GM23338 (cell line): ENCODE results near the gene TMEM37. TPM values are rescaled to one million over a fixed set of nuclear protein-coding genes. Genes with fewer than 3 reads are reported as not detected.
A peak's percentile ranks its signal among the peaks of the same experiment; 100 is the strongest.

ENCODE experiments used
- ATAC-seq: fragments of 200-7000 bp; cut with Tn5 transposase; 3 replicates; pipeline ENCODE4 v1.9.1; 2020
- DNase-seq: peaks from one replicate; pipeline ENCODE4 v3.0.0-alpha.2; 2015; ENCODE audit warnings: low spot score
- H2AFZ ChIP-seq: fragments of 200-600 bp; sonication (generic); 2 replicates; pipeline ENCODE4 v1.8.0; 2016; ENCODE audit warnings: antibody characterized with exemption, mild to moderate bottlenecking, moderate library complexity
- H3F3A ChIP-seq: fragments of 200-600 bp; sonication (generic); replicated peaks from 2 replicates; pipeline ENCODE4 v1.8.0; 2017; ENCODE audit warnings: antibody characterized with exemption, mixed run types, low read depth
- H3K27ac ChIP-seq: fragments of 200-600 bp; sonication (generic); 2 replicates; pipeline ENCODE4 v1.6.1; 2016; ENCODE audit warnings: low read depth
- H3K27me3 ChIP-seq: fragments of 200-600 bp; sonication (generic); 2 replicates; pipeline ENCODE4 v1.8.0; 2016; ENCODE audit warnings: mild to moderate bottlenecking, mixed run types, moderate library complexity; ENCODE audit not compliant: insufficient read depth
- H3K36me3 ChIP-seq: fragments of 200-600 bp; sonication (generic); 2 replicates; pipeline ENCODE4 v1.8.0; 2016; ENCODE audit warnings: mild to moderate bottlenecking; ENCODE audit not compliant: insufficient read depth
- H3K4me1 ChIP-seq: fragments of 200-600 bp; sonication (generic); 2 replicates; pipeline ENCODE4 v1.8.0; 2016; ENCODE audit warnings: mild to moderate bottlenecking, moderate library complexity; ENCODE audit not compliant: insufficient read depth
- H3K4me2 ChIP-seq: fragments of 200-600 bp; sonication (generic); 2 replicates; pipeline ENCODE4 v1.7.1; 2017; ENCODE audit warnings: mixed run types
- H3K4me3 ChIP-seq: fragments of 200-600 bp; sonication (generic); 2 replicates; pipeline ENCODE4 v1.6.1; 2016; ENCODE audit warnings: mixed run types
- H3K79me2 ChIP-seq: fragments of 200-600 bp; sonication (generic); replicated peaks from 2 replicates; pipeline ENCODE4 v1.8.0; 2017; ENCODE audit warnings: mild to moderate bottlenecking; ENCODE audit not compliant: insufficient read depth
- H3K9me2 ChIP-seq: fragments of 200-600 bp; sonication (generic); 2 replicates; pipeline ENCODE4 v1.8.0; 2017; ENCODE audit not compliant: insufficient read depth
- H4K20me1 ChIP-seq: fragments of 200-600 bp; sonication (generic); replicated peaks from 2 replicates; pipeline ENCODE4 v1.8.0; 2017; ENCODE audit warnings: mild to moderate bottlenecking; ENCODE audit not compliant: insufficient read depth
- H3K27ac Mint-ChIP-seq: 2 replicates; pipeline ENCODE4 v1.8.0; 2020; ENCODE audit warnings: inconsistent platforms, mild to moderate bottlenecking, moderate library complexity, mixed read lengths
- H3K27me3 Mint-ChIP-seq: 3 replicates; pipeline ENCODE4 v1.8.0; 2022; ENCODE audit warnings: low read depth, mild to moderate bottlenecking, moderate library complexity, mixed read lengths, inconsistent platforms; ENCODE audit not compliant: insufficient read depth, poor library complexity
- H3K36me3 Mint-ChIP-seq: 3 replicates; pipeline ENCODE4 v1.8.0; 2021; ENCODE audit warnings: low read depth, mild to moderate bottlenecking, inconsistent platforms, moderate library complexity, mixed read lengths
- H3K4me1 Mint-ChIP-seq: 3 replicates; pipeline ENCODE4 v1.8.0; 2020; ENCODE audit warnings: mild to moderate bottlenecking, inconsistent platforms, mixed read lengths
- H3K4me3 Mint-ChIP-seq: 3 replicates; pipeline ENCODE4 v1.8.0; 2021; ENCODE audit warnings: moderate library complexity, mild to moderate bottlenecking, inconsistent platforms, mixed read lengths
- H3K9me3 Mint-ChIP-seq: 3 replicates; pipeline ENCODE4 v1.8.0; 2020; ENCODE audit warnings: moderate library complexity, mild to moderate bottlenecking, inconsistent platforms, mixed read lengths
- CREB1 ChIP-seq: fragments of 250-450 bp; sonication (Bioruptor Pico); IDR thresholded peaks from 2 replicates; pipeline ENCODE4 v1.5.0; 2020; ENCODE audit warnings: low read depth, mild to moderate bottlenecking, moderate library complexity
- CTCF ChIP-seq, 2 experiments: fragments of 200-600 bp in 1 of 2; sonication (generic) in 1 of 2; conservative IDR thresholded peaks; 2 replicates each; pipeline versions ENCODE4 v1.5.1 to v1.6.1; 2016 to 2017; ENCODE audit warnings: antibody characterized with exemption in 2 of 2, low read depth in 2 of 2, mild to moderate bottlenecking in 2 of 2, moderate library complexity in 1 of 2
- ETS1 ChIP-seq: IDR thresholded peaks from 2 replicates; pipeline ENCODE4 v1.6.1; 2016; ENCODE audit warnings: antibody characterized with exemption
- EZH2 ChIP-seq: fragments of 200-600 bp; sonication (generic); IDR thresholded peaks from one replicate; pipeline ENCODE4 v1.8.0; 2017; ENCODE audit warnings: antibody characterized with exemption, mild to moderate bottlenecking, low read depth; ENCODE audit not compliant: unreplicated experiment
- EZH2phosphoT487 ChIP-seq: fragments of 200-600 bp; sonication (generic); IDR thresholded peaks from one replicate; pipeline ENCODE4 v1.8.1; 2018; ENCODE audit warnings: antibody characterized with exemption; ENCODE audit not compliant: unreplicated experiment
- JUNB ChIP-seq: IDR thresholded peaks from one replicate; pipeline ENCODE4 v1.6.1; 2016; ENCODE audit warnings: antibody characterized with exemption; ENCODE audit not compliant: unreplicated experiment
- NANOG ChIP-seq: IDR thresholded peaks from 2 replicates; pipeline ENCODE4 v1.6.1; 2016; ENCODE audit warnings: antibody characterized with exemption, borderline replicate concordance
- POLR2AphosphoS5 ChIP-seq: IDR thresholded peaks from 2 replicates; pipeline ENCODE4 v1.6.1; 2016; ENCODE audit warnings: antibody characterized with exemption, low read depth
- REST ChIP-seq: IDR thresholded peaks from one replicate; pipeline ENCODE4 v1.6.1; 2018; ENCODE audit warnings: antibody characterized with exemption; ENCODE audit not compliant: unreplicated experiment
- STAT1 ChIP-seq: IDR thresholded peaks from one replicate; pipeline ENCODE4 v1.6.1; 2016; ENCODE audit warnings: antibody characterized with exemption; ENCODE audit not compliant: unreplicated experiment
- ZNF114 ChIP-seq: fragments of 250-450 bp; sonication (Bioruptor Pico); IDR thresholded peaks from 2 replicates; pipeline ENCODE4 v1.5.0; 2020; ENCODE audit warnings: mild to moderate bottlenecking, moderate library complexity
- ZNF331 ChIP-seq: fragments of 250-450 bp; sonication (Bioruptor Pico); IDR thresholded peaks from 2 replicates; pipeline ENCODE4 v1.5.0; 2020; ENCODE audit warnings: low read depth, mild to moderate bottlenecking, moderate library complexity
- polyA plus RNA-seq: library from polyadenylated mRNA; unstranded; fragments of >200 nt; fragmentation: Nextera tagmentation; extraction: Ambion mirVana; gene quantifications from 2 replicates; pipeline ENCODE4 v1.2.1, GENCODE V29; 2016
- total RNA-seq: library from RNA; depleted of rRNA; stranded (reverse); fragments of >200 nt; shearing (Covaris generic); gene quantifications from 2 replicates; pipeline ENCODE4 v1.2.3, GENCODE V29; 2014

TMEM37 gene
- total and polyA plus RNA-seq, 2 experiments from 2014 or later, result 8.6 to 8.8 TPM

DNA sequence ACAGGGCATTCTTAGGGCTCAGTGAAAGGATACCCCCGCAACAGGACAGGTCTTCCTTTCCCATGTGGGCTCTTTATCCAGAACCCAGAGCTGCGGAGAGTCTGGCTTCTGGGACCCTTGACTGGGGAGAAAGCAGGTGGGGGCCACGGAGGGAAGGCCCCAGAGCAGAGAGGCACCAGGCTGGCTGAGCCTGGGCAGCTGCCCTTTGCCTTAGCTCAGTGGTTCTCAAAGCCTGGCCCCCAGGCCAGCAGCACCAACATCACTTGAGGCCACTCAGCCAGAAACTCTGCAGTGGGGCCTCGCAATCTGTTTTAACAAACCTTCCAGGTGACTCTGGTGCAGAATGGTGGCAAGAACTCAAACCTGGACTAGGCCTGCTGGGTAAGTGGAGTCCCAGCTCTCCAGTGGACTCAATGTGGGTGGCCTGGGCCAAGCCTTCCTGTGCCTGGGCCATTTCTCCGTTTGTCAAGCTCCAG lies 1.6 kb upstream of the TMEM37 start:
- H3K4me3 ChIP-seq, result no peak overlapping the region
- no peaks in the 10 kb centered on the region for H3K36me3 ChIP-seq
- H3K79me2 ChIP-seq, result peaks cover 28% of the 10 kb centered on the region
- H4K20me1 ChIP-seq, result no peaks in the 10 kb centered on the region
- Mint-ChIP-seq H3K27me3 (peaks cover 14% of the 10 kb centered on the region), H3K4me3 (peak overlapping the region; percentile 71; the same call in 1 of the 3 replicates), H3K4me1 (peaks cover 54% of the 10 kb centered on the region), H3K36me3 (no peaks in the 10 kb centered on the region), H3K27ac (no peak overlapping the region), H3K9me3 (no peaks in the 10 kb centered on the region; the same call in 2 of the 3 replicates)
- 0 out of 2 replicates have a peak, but pooled peaks cover 9% of the 10 kb centered on the region for H3K27me3 ChIP-seq
- DNase-seq (no peak), ATAC-seq (no peak)
- 0 out of 2 replicates have a peak, but pooled peaks cover 7% of the 10 kb centered on the region for H3F3A ChIP-seq
- peak overlapping the region; percentile 55; the same call in 1 of the 2 replicates for H3K27ac ChIP-seq
- no peaks in the 10 kb centered on the region for H3K9me2 ChIP-seq
- H3K4me2 ChIP-seq, result 0 out of 2 replicates have a peak overlapping the region, but pooled peaks have one; percentile 87
- TF ChIP-seq NANOG (no peak), EZH2 (no peak), CREB1 (CRISPR knock-in tag) (no peak), ZNF114 (no peak), CTCF (conservative IDR thresholded peaks at IDR 0.05; ENCODE audit: low read depth in 2 of 2) (no peak), JUNB (no peak), POLR2AphosphoS5 (no peak), ZNF331 (CRISPR knock-in tag) (no peak), EZH2phosphoT487 (no peak), ETS1 (no peak), STAT1 (no peak)
- H2AFZ ChIP-seq, result no peak overlapping the region
- H3K4me1 ChIP-seq, result peaks cover 48% of the 10 kb centered on the region

DNA sequence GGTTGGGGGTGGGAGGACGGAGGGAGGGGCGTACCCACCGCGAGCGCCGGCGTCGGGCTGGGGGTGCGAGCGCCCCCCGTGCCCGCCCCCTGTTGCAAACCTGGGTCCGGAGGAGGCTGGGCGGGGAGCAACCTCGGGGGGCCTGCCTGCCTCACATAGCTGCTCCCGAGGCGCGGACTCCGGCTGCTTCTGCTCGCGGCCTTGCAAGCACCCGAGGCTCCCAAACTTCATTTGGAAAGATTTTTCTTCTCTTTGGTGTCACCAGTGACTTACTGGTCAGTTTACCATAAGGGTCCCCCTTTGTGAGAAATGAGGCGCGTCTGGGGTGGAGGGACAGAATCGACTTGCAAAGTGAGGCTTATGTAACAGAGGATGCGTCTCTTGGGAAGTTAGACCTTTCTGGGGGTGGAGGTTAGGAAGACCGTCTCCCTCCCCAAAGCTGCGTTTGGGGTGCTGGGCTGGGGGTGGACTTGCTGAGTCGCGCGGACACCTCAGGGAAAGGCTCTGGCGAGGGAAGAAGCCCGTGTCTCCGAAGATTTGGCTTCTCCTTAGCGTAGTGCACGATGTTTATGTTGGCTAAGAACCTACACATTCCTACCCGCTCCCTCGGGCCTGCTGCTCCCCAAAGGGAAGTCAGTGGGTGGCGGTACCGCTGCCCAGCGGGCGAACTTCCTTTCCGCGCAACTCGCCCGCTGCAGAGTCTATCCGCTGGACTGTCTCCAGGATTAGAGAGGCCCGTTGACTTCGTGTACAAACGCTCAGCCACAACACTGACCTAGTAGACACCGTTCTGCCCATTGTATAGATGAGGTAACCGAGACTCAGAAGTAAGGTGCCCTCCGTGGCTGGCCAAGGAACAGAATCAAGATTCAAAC lies 559 bp downstream of the TMEM37 start:
- Mint-ChIP-seq H3K9me3 (no peaks in the 10 kb centered on the region; the same call in 2 of the 3 replicates), H3K27ac (peak overlapping the region; percentile 71), H3K4me1 (peaks cover 55% of the 10 kb centered on the region), H3K36me3 (peaks cover 11% of the 10 kb centered on the region; the same call in 2 of the 3 replicates), H3K27me3 (peaks cover 18% of the 10 kb centered on the region), H3K4me3 (peak overlapping the region; percentile 90)
- ATAC-seq, result peak; percentile 20
- Histone ChIP-seq H4K20me1 (no peaks in the 10 kb centered on the region), H3K79me2 (peaks cover 40% of the 10 kb centered on the region), H3K4me2 (peak overlapping the region; percentile 98), H3K4me1 (peaks cover 48% of the 10 kb centered on the region), H3K27ac (peak overlapping the region; percentile 81), H3F3A (0 out of 2 replicates have a peak, but pooled peaks cover 7% of the 10 kb centered on the region), H2AFZ (no peak overlapping the region), H3K36me3 (no peaks in the 10 kb centered on the region), H3K27me3 (0 out of 2 replicates have a peak, but pooled peaks cover 8% of the 10 kb centered on the region), H3K4me3 (peak overlapping the region; percentile 95), H3K9me2 (no peaks in the 10 kb centered on the region)
- peak; percentile 57 for DNase-seq
- TF ChIP-seq ETS1 (0 out of 2 replicates have a peak, but pooled peaks have one; percentile 45), REST (no peak)
